ENCODE results near the gene IZUMO1. TPM values are rescaled to one million over a fixed set of nuclear protein-coding genes. Genes with fewer than 3 reads are reported as not detected.

Gene IZUMO1
- total and polyA plus RNA-seq, 2 of the 13 experiments (the other 11 are each of a cell fraction or from before 2014, with no cell fraction given) = 0.07 to 0.22 TPM

DNA sequence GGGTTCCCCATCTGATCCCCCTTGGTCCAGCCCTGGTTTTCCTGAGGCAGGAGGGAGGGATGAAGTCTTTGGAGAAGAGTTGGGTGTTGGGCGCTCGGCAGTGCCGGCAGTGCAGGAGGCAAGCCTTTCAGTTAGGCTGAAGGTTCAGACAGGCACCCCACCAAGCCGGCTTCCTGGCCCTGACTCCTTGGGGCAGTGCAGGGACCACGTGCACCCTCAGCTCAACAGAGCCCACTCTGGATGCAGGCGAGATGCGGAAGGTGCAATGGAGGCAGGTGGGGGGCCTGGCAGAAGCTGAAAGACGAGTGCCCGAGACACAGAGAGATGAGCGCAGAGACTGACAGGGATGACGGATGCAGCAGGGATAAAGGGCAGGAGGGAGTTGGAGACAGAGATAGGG is 38.2 kb downstream of the IZUMO1 start (continued):
- TF ChIP-seq ZNF674 (CRISPR knock-in tag; IDR thresholded peaks at IDR 0.05; ENCODE audit: low read depth) = no peak

DNA sequence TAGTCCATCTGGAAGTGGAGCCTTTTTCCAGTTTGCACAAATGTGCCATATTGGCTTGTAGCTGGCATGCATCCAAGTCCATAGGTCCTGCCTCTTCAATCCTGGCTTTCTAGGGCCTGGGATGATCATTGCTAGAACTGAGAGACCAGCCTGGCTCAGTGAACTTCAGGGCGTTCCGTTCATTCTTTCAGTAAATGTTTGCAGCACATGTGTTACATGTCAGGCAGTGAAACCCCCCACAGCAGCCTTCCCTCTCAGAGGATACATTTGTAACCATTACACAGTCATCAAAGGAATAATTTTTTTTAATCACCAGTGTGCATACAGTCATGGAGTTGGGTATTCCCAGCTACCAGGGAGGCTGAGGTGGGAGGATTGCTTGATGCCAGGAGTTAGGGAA is 41.3 kb downstream of the IZUMO1 start:
- no peak overlapping the region for H3K4me3 ChIP-seq (replicated peaks in 1 of 3; ENCODE audit: insufficient read depth in 1 of 3, low read depth in 2 of 3, low read length in 3 of 3)
- H3K9ac ChIP-seq (ENCODE audit: insufficient read depth, low read depth, low read length) = no peak overlapping the region
- in situ Hi-C loops (cut with HindIII; ENCODE audit: extremely low pct_ligation_motif_present, low pct_unique_long_range_greater_than_20kb) (no loop called here), intact Hi-C loops (cut with micrococcal nuclease; ENCODE audit: unreplicated experiment) (no loop called here)
- 0 out of 2 replicates have a peak, but pooled peaks cover 6% of the 10 kb centered on the region for H3K4me1 ChIP-seq (ENCODE audit: insufficient read depth, low read length)
- no peaks in the 10 kb centered on the region for H3K9me3 ChIP-seq (ENCODE audit: low read length)
- H3K79me2 ChIP-seq (ENCODE audit: insufficient read depth, low read length) = no peaks in the 10 kb centered on the region
- H3K27ac ChIP-seq (ENCODE audit: extremely low read length, insufficient read depth, low read length) = no peak overlapping the region
- ATAC-seq = no peak
- ChIA-PET CTCF (ENCODE audit: low intra/inter-chr PET ratio, low total read pairs) (no interaction called here), POLR2A (interaction anchor here (1.0 kb wide), 1 partner anchor 9 kb away, joined by 4 read pairs; no protein-coding TSS in a partner anchor)
- H4K20me1 ChIP-seq (ENCODE audit: insufficient read depth, low read length) = no peaks in the 10 kb centered on the region
- TF ChIP-seq, protein P1, sequence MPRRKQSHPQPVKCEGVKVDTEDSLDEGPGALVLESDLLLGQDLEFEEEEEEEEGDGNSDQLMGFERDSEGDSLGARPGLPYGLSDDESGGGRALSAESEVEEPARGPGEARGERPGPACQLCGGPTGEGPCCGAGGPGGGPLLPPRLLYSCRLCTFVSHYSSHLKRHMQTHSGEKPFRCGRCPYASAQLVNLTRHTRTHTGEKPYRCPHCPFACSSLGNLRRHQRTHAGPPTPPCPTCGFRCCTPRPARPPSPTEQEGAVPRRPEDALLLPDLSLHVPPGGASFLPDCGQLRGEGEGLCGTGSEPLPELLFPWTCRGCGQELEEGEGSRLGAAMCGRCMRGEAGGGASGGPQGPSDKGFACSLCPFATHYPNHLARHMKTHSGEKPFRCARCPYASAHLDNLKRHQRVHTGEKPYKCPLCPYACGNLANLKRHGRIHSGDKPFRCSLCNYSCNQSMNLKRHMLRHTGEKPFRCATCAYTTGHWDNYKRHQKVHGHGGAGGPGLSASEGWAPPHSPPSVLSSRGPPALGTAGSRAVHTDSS (CRISPR knock-in tag; conservative IDR thresholded peaks at IDR 0.05) = no peak
- TF ChIP-seq ZNF569 (CRISPR knock-in tag; IDR thresholded peaks at IDR 0.05; ENCODE audit: borderline replicate concordance) (no peak), ZNF7 (CRISPR knock-in tag; IDR thresholded peaks at IDR 0.05) (no peak), RXRA (CRISPR knock-in tag; IDR thresholded peaks at IDR 0.05) (no peak), SNAPC2 (CRISPR knock-in tag; IDR thresholded peaks at IDR 0.05) (no peak), AHR (CRISPR knock-in tag; IDR thresholded peaks at IDR 0.05) (no peak), ZNF75D (CRISPR knock-in tag; IDR thresholded peaks at IDR 0.05; ENCODE audit: borderline replicate concordance) (no peak), TBL1XR1 (IDR thresholded peaks at IDR 0.05; ENCODE audit: borderline replicate concordance, low read length, partially characterized antibody) (no peak), ZNF615 (CRISPR knock-in tag; IDR thresholded peaks at IDR 0.05; ENCODE audit: borderline replicate concordance) (no peak), HNF4G (IDR thresholded peaks at IDR 0.05; ENCODE audit: borderline replicate concordance, low read depth, low read length) (no peak), HNF4G (CRISPR knock-in tag; IDR thresholded peaks at IDR 0.05; ENCODE audit: borderline replicate concordance, low read depth) (no peak)
- TF ChIP-seq, protein P2, sequence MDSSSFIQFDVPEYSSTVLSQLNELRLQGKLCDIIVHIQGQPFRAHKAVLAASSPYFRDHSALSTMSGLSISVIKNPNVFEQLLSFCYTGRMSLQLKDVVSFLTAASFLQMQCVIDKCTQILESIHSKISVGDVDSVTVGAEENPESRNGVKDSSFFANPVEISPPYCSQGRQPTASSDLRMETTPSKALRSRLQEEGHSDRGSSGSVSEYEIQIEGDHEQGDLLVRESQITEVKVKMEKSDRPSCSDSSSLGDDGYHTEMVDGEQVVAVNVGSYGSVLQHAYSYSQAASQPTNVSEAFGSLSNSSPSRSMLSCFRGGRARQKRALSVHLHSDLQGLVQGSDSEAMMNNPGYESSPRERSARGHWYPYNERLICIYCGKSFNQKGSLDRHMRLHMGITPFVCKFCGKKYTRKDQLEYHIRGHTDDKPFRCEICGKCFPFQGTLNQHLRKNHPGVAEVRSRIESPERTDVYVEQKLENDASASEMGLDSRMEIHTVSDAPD (CRISPR knock-in tag; IDR thresholded peaks at IDR 0.05) = no peak
- TF ChIP-seq, protein P3, sequence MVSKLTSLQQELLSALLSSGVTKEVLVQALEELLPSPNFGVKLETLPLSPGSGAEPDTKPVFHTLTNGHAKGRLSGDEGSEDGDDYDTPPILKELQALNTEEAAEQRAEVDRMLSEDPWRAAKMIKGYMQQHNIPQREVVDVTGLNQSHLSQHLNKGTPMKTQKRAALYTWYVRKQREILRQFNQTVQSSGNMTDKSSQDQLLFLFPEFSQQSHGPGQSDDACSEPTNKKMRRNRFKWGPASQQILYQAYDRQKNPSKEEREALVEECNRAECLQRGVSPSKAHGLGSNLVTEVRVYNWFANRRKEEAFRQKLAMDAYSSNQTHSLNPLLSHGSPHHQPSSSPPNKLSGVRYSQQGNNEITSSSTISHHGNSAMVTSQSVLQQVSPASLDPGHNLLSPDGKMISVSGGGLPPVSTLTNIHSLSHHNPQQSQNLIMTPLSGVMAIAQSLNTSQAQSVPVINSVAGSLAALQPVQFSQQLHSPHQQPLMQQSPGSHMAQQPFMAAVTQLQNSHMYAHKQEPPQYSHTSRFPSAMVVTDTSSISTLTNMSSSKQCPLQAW (CRISPR knock-in tag; IDR thresholded peaks at IDR 0.05) = no peak
- H3K4me2 ChIP-seq (ENCODE audit: low read depth, low read length) = no peak overlapping the region
- DNase-seq (ENCODE audit: low spot score) = no peak
- H3K27me3 ChIP-seq (ENCODE audit: control insufficient read depth in 1 of 2, insufficient read depth in 2 of 2, low read length in 2 of 2) = no peaks in the 10 kb centered on the region
- 31% methylated on average over 2 of the region's 2 CpGs for WGBS (ENCODE audit: low lambda C conversion rate)
- no peak for FAIRE-seq
- no peak overlapping the region for H2AFZ ChIP-seq (ENCODE audit: low read length)
- H3K36me3 ChIP-seq (replicated peaks in 1 of 2; ENCODE audit: control insufficient read depth in 1 of 2, insufficient read depth in 2 of 2, low read length in 2 of 2) = no peaks in the 10 kb centered on the region
- no TSS peak for BruUV-seq (replicated peaks)

Measured in HepG2 (cell line).